Tibial artery (tissue), 4 donors: ENCODE measurements around the gene OAF.

Experiments
- DNase-seq, 2 donors: peaks; one replicate each; pipeline ENCODE4 v3.0.0-alpha.2; 2019
- H3K27ac ChIP-seq, 2 donors: fragments of 200-600 bp; sonication (generic) in 1 of 2; 1 replicate in 1 of 2; 2 replicates in 1 of 2; pipeline ENCODE4 v1.5.1; 2018 to 2019; ENCODE audit warnings: mild to moderate bottlenecking in 1 of 2
- H3K27me3 ChIP-seq, 2 donors: fragments of 200-600 bp; sonication (generic) in 1 of 2; one replicate each; pipeline versions ENCODE4 v1.5.1 to v1.6.0; 2016 to 2019
- H3K36me3 ChIP-seq, 3 donors: fragments of 200-600 bp; sonication (generic) in 2 of 3; one replicate each; pipeline ENCODE4 v1.5.1; 2016 to 2019; ENCODE audit warnings: mild to moderate bottlenecking in 2 of 3
- H3K4me1 ChIP-seq, 4 donors: fragments of 200-600 bp; sonication (generic) in 2 of 4; 1 replicate in 3 of 4; 2 replicates in 1 of 4; pipeline ENCODE4 v1.5.1; 2016 to 2019
- H3K4me3 ChIP-seq, 2 donors: fragments of 200-600 bp; sonication (generic) in 1 of 2; 1 replicate in 1 of 2; 2 replicates in 1 of 2; pipeline ENCODE4 v1.5.1; 2018 to 2019; ENCODE audit warnings: mild to moderate bottlenecking in 2 of 2
- H3K9me3 ChIP-seq, 3 donors: fragments of 200-600 bp; sonication (generic) in 1 of 3; one replicate each; pipeline ENCODE4 v1.5.1; 2016 to 2019
- CTCF ChIP-seq, 2 experiments: fragments of 200-600 bp in 1 of 2; fragments of 450-650 bp in 1 of 2; IDR thresholded peaks; one replicate each; pipeline ENCODE4 v1.5.1; 2017 to 2019; ENCODE audit warnings: antibody characterized with exemption in 2 of 2, mild to moderate bottlenecking in 1 of 2, moderate library complexity in 1 of 2
- intact Hi-C: fragments of 100-400 bp; cut with DNase I; formaldehyde crosslinking; loops from one replicate; pipeline ENCODE4 v1.15.0; 2023; ENCODE audit warnings: low total_unique reads

OAF gene

GRCh38 chr11:120208001-120208441 lies 2.8 kb upstream of the OAF start:
- no peak overlapping the region for H3K27ac ChIP-seq

GRCh38 chr11:120208777-120209176 lies 2.1 kb upstream of the OAF start:
- no peak overlapping the region for H3K4me3 ChIP-seq
- peaks cover 0 to 16% of the 10 kb centered on the region in 2 donors for H3K27me3 ChIP-seq
- DNase-seq, result peak in 1 of 2 donors; percentile 57
- intact Hi-C loops, result no loop called here
- no peak for TF ChIP-seq CTCF (IDR thresholded peaks at IDR 0.05)
- no peaks in the 10 kb centered on the region for H3K9me3 ChIP-seq
- H3K4me1 ChIP-seq, result peaks cover 0 to 21% (median 13%) of the 10 kb centered on the region in 4 donors
- H3K27ac ChIP-seq, result no peak overlapping the region
- H3K36me3 ChIP-seq, result no peaks in the 10 kb centered on the region

More at GRCh38 chr11:120208001-120208441, 2.8 kb upstream of the OAF start:
- Histone ChIP-seq H3K4me3 (no peak overlapping the region), H3K36me3 (no peaks in the 10 kb centered on the region), H3K27me3 (peaks cover 0 to 16% of the 10 kb centered on the region in 2 donors), H3K9me3 (no peaks in the 10 kb centered on the region), H3K4me1 (peaks cover 0 to 21% (median 13%) of the 10 kb centered on the region in 4 donors)
- TF ChIP-seq CTCF (IDR thresholded peaks at IDR 0.05), result no peak
- no peak for DNase-seq
- intact Hi-C loops, result no loop called here

GRCh38 chr11:120209746-120210625 lies 846 bp upstream of the OAF start:
- Histone ChIP-seq H3K27ac (peak overlapping the region; percentile 50 to 54), H3K4me1 (peaks cover 0 to 21% (median 13%) of the 10 kb centered on the region in 4 donors), H3K36me3 (no peaks in the 10 kb centered on the region), H3K9me3 (no peaks in the 10 kb centered on the region), H3K27me3 (peaks cover 0 to 16% of the 10 kb centered on the region in 2 donors), H3K4me3 (peak overlapping the region; percentile 56 to 77)
- no peak for DNase-seq
- TF ChIP-seq CTCF (IDR thresholded peaks at IDR 0.05), result no peak
- intact Hi-C loops, result no loop called here

- Histone ChIP-seq H3K27me3 (peaks cover 0 to 6% of the 10 kb centered on the region in 2 donors), H3K27ac (no peak overlapping the region), H3K4me3 (peak overlapping the region; percentile 56 to 77), H3K9me3 (no peaks in the 10 kb centered on the region), H3K36me3 (no peaks in the 10 kb centered on the region), H3K4me1 (peaks cover 0 to 24% (median 14%) of the 10 kb centered on the region in 4 donors)
- intact Hi-C loops, result no loop called here
- DNase-seq, result no peak
- TF ChIP-seq CTCF (IDR thresholded peaks at IDR 0.05), result no peak
These were observed 858 bp downstream of the OAF start for GRCh38 chr11:120211522-120212258.

GRCh38 chr11:120212259-120212878 lies 1.5 kb downstream of the OAF start:
- no peak for TF ChIP-seq CTCF (IDR thresholded peaks at IDR 0.05)
- H3K9me3 ChIP-seq, result no peaks in the 10 kb centered on the region
- H3K27ac ChIP-seq, result no peak overlapping the region
- H3K27me3 ChIP-seq, result peaks cover 0 to 4% of the 10 kb centered on the region in 2 donors
- intact Hi-C loops, result no loop called here
- no peaks in the 10 kb centered on the region for H3K36me3 ChIP-seq
- DNase-seq, result no peak
- peak overlapping the region; percentile 56 to 77 for H3K4me3 ChIP-seq
- H3K4me1 ChIP-seq, result peaks cover 0 to 24% (median 14%) of the 10 kb centered on the region in 4 donors
